AG09319 (cell line): ENCODE data around the gene RFPL2.
"Not testable (repeated sequence)": the region's sequence is repeated elsewhere in the genome, so short reads cannot be mapped to it uniquely, and the experiment has no call there.

Source experiments
- DNase-seq: peaks from one replicate; pipeline ENCODE4 v3.0.0-alpha.2; 2010; ENCODE audit warnings: low read depth; ENCODE audit errors: extremely low read depth
- CTCF ChIP-seq: IDR thresholded peaks from 2 replicates; pipeline ENCODE4 v1.5.1; 2011; ENCODE audit warnings: low read depth, mild to moderate bottlenecking, inconsistent platforms, low read length, moderate library complexity

RFPL2 gene

GRCh38 chr22:32175683-32176644 is 28.9 kb downstream of the RFPL2 start:
- no peak for TF ChIP-seq CTCF
- no peak for DNase-seq

- DNase-seq, result no peak
- TF ChIP-seq CTCF, result no peak
Observed at GRCh38 chr22:32175115-32175514, 29.8 kb downstream of the RFPL2 start.

GRCh38 chr22:32165681-32166080 is 39.2 kb downstream of the RFPL2 start:
- no peak for DNase-seq
- TF ChIP-seq CTCF, result no peak

GRCh38 chr22:32164075-32164860 is 40.6 kb downstream of the RFPL2 start:
- no peak for DNase-seq
- no peak for TF ChIP-seq CTCF

- DNase-seq, result not testable (repeated sequence)
Observed at GRCh38 chr22:32160411-32160810, 44.5 kb downstream of the RFPL2 start.

GRCh38 chr22:32158712-32159533 is 46.0 kb downstream of the RFPL2 start, which contains the start of gene C22orf42:
TSS of gene C22orf42 (minus strand) at chr22:32159303. CDS start at chr22:32159215, 88 bp downstream.
- no peak for TF ChIP-seq CTCF
- DNase-seq, result no peak

GRCh38 chr22:32157632-32158031 is 47.2 kb downstream of the RFPL2 start:
- DNase-seq, result not testable (repeated sequence)

- not testable (repeated sequence) for DNase-seq
Observed at GRCh38 chr22:32154727-32155126, 50.1 kb downstream of the RFPL2 start.

GRCh38 chr22:32151641-32152040 is 53.2 kb downstream of the RFPL2 start:
- not testable (repeated sequence) for DNase-seq

GRCh38 chr22:32150647-32151046 is 54.2 kb downstream of the RFPL2 start:
- DNase-seq, result not testable (repeated sequence)

GRCh38 chr22:32148372-32148771 is 56.5 kb downstream of the RFPL2 start:
- DNase-seq, result not testable (repeated sequence)

GRCh38 chr22:32147128-32147527 is 57.7 kb downstream of the RFPL2 start:
- not testable (repeated sequence) for DNase-seq
